GM18861 (cell line): ENCODE measurements around the gene B3GALT4.
"Not testable (repeated sequence)": the region's sequence is repeated elsewhere in the genome, so short reads cannot be mapped to it uniquely, and the experiment has no call there.

Experiments
- ATAC-seq: cut with Tn5 transposase; IDR thresholded peaks from one replicate; pipeline ENCODE4 v1.9.1; 2021; ENCODE audit not compliant: unreplicated experiment

The B3GALT4 gene

GRCh38 chr6:33271468-33272274, 5.3 kb upstream of the B3GALT4 start, which contains the start of the genes RPS18 and VPS52:
TSS of gene RPS18 (plus strand) at chr6:33272075. CDS start at chr6:33272120, 45 bp downstream.
TSS of gene VPS52 (minus strand) at chr6:33271876. CDS start at chr6:33271675, 201 bp downstream.
- ATAC-seq, result peak; percentile 72

GRCh38 chr6:33272275-33273128, 4.4 kb upstream of the B3GALT4 start:
- no peak for ATAC-seq

- ATAC-seq, result no peak
These were observed 3.6 kb upstream of the B3GALT4 start for GRCh38 chr6:33273129-33273923.

GRCh38 chr6:33273924-33274902, 2.7 kb upstream of the B3GALT4 start:
- no peak for ATAC-seq

- not testable (repeated sequence) for ATAC-seq
These were observed 935 bp upstream of the B3GALT4 start for GRCh38 chr6:33275795-33276580.

- ATAC-seq, result no peak
These were observed 401 bp upstream of the B3GALT4 start for GRCh38 chr6:33276581-33276863.

- ATAC-seq, result no peak
These were observed 904 bp downstream of the B3GALT4 start for GRCh38 chr6:33277663-33278391.

GRCh38 chr6:33278392-33278741, 1.4 kb downstream of the B3GALT4 start:
- ATAC-seq, result no peak

GRCh38 chr6:33278810-33279209, 1.9 kb downstream of the B3GALT4 start:
- no peak for ATAC-seq

- ATAC-seq, result no peak
These were observed 2.4 kb downstream of the B3GALT4 start for GRCh38 chr6:33279257-33279695.

GRCh38 chr6:33279971-33280511, 3.1 kb downstream of the B3GALT4 start:
- ATAC-seq, result no peak

GRCh38 chr6:33280539-33280938, 3.6 kb downstream of the B3GALT4 start:
- ATAC-seq, result no peak

GRCh38 chr6:33285214-33285613, 8.3 kb downstream of the B3GALT4 start:
- not testable (repeated sequence) for ATAC-seq

- ATAC-seq, result no peak
These were observed 10.3 kb downstream of the B3GALT4 start for GRCh38 chr6:33286946-33287914.

- ATAC-seq, result no peak
These were observed 11.4 kb downstream of the B3GALT4 start for GRCh38 chr6:33288141-33288920.
